IMR-90 (cell line): ENCODE results near the gene VPS11. TPM values are rescaled to one million over a fixed set of nuclear protein-coding genes. Genes with fewer than 3 reads are reported as not detected.

Source experiments
- ATAC-seq: fragments of 200-7000 bp; cut with Tn5 transposase; 2 replicates; pipeline ENCODE4 v1.9.1; 2020; ENCODE audit warnings: low read depth, mild to moderate bottlenecking, moderate library complexity
- BruUV-seq: library from RNA; stranded (reverse); fragments of 400-500 nt; replicated peaks from 2 replicates; lab custom pipeline; 2021; lab: Mats Ljungman, UMichigan
- CTCF ChIA-PET: fragments of 300-600 bp; formaldehyde crosslinking; extraction: SDS; loops from one replicate; lab custom pipeline; 2021; ENCODE audit warnings: antibody characterized with exemption; lab: Yijun Ruan, JAX
- POLR2A ChIA-PET: fragments of 300-600 bp; sonication (Branson Sonifier 250); formaldehyde crosslinking; loops from one replicate; lab custom pipeline; 2022; ENCODE audit warnings: antibody characterized with exemption; ENCODE audit not compliant: unreplicated experiment; lab: Charles Lee
- DNase-seq: peaks from one replicate; pipeline ENCODE4 v3.0.0; 2013
- H2AFZ ChIP-seq: replicated peaks from 2 replicates; pipeline ENCODE3; 2013; ENCODE audit warnings: low read length, mild to moderate bottlenecking; ENCODE audit not compliant: poor library complexity
- H2AK5ac ChIP-seq: 2 replicates; pipeline ENCODE4 v1.6.1; 2013; ENCODE audit warnings: low read depth, low read length, inconsistent platforms
- H2AK9ac ChIP-seq: replicated peaks from 2 replicates; pipeline ENCODE3; 2013; ENCODE audit warnings: mild to moderate bottlenecking, low read depth, low read length, moderate library complexity; ENCODE audit not compliant: poor library complexity
- H2BK120ac ChIP-seq: 2 replicates; pipeline ENCODE4 v1.6.1; 2013; ENCODE audit warnings: low read depth, low read length, inconsistent platforms
- H2BK15ac ChIP-seq: 3 replicates; pipeline ENCODE4 v1.6.1; 2013; ENCODE audit warnings: low read depth, low read length, inconsistent platforms
- H2BK20ac ChIP-seq: 2 replicates; pipeline ENCODE4 v1.6.1; 2013; ENCODE audit warnings: low read depth, mild to moderate bottlenecking, inconsistent platforms, low read length, moderate library complexity
- H2BK5ac ChIP-seq: 2 replicates; pipeline ENCODE4 v1.6.1; 2013; ENCODE audit warnings: mild to moderate bottlenecking, low read depth, low read length, inconsistent platforms; ENCODE audit not compliant: poor library complexity, severe bottlenecking
- H3K14ac ChIP-seq: replicated peaks from 2 replicates; pipeline ENCODE4 v1.6.1; 2013; ENCODE audit warnings: low read depth, low read length, inconsistent platforms
- H3K18ac ChIP-seq: 2 replicates; pipeline ENCODE4 v1.6.1; 2013; ENCODE audit warnings: low read depth, low read length, control low read depth
- H3K23ac ChIP-seq: 2 replicates; pipeline ENCODE4 v1.6.1; 2013; ENCODE audit warnings: low read depth, low read length, inconsistent platforms
- H3K27ac ChIP-seq: 2 replicates; pipeline ENCODE4 v1.5.1; 2013; ENCODE audit warnings: mild to moderate bottlenecking, control low read depth, low read length; ENCODE audit not compliant: insufficient read depth
- H3K27me3 ChIP-seq: 2 replicates; pipeline ENCODE4 v1.6.1; 2013; ENCODE audit warnings: low read length; ENCODE audit not compliant: control insufficient read depth, insufficient read depth
- H3K36me3 ChIP-seq: 2 replicates; pipeline ENCODE4 v1.6.1; 2013; ENCODE audit warnings: low read length, mixed read lengths; ENCODE audit not compliant: control insufficient read depth, insufficient read depth
- H3K4ac ChIP-seq: 2 replicates; pipeline ENCODE4 v1.6.1; 2013; ENCODE audit warnings: low read depth, low read length, inconsistent platforms
- H3K4me1 ChIP-seq: 2 replicates; pipeline ENCODE4 v1.6.1; 2013; ENCODE audit warnings: low read length, mixed read lengths; ENCODE audit not compliant: control insufficient read depth, insufficient read depth
- H3K4me2 ChIP-seq: 2 replicates; pipeline ENCODE4 v1.6.1; 2013; ENCODE audit warnings: low read depth, mild to moderate bottlenecking, control low read depth, low read length, moderate library complexity
- H3K4me3 ChIP-seq: 2 replicates; pipeline ENCODE4 v1.5.1; 2013; ENCODE audit warnings: low read depth, mild to moderate bottlenecking, control low read depth, low read length, moderate library complexity; ENCODE audit not compliant: insufficient read depth
- H3K56ac ChIP-seq: 2 replicates; pipeline ENCODE4 v1.6.1; 2013; ENCODE audit warnings: low read length, inconsistent platforms; ENCODE audit not compliant: insufficient read depth; ENCODE audit errors: extremely low read depth
- H3K79me1 ChIP-seq, 2 experiments: 2 replicates each; pipeline ENCODE4 v1.6.1; 2013; ENCODE audit warnings: low read length in 2 of 2, inconsistent platforms in 1 of 2, low read depth in 1 of 2
- H3K9ac ChIP-seq: 2 replicates; pipeline ENCODE4 v1.6.1; 2013; ENCODE audit warnings: low read depth, low read length, control low read depth
- H3K9me1 ChIP-seq: 2 replicates; pipeline ENCODE4 v1.6.1; 2013; ENCODE audit warnings: low read length, inconsistent platforms; ENCODE audit not compliant: insufficient read depth
- H3K9me3 ChIP-seq: 2 replicates; pipeline ENCODE4 v1.6.1; 2013; ENCODE audit warnings: low read length; ENCODE audit not compliant: control insufficient read depth, insufficient read depth
- H4K20me1 ChIP-seq: 2 replicates; pipeline ENCODE4 v1.6.1; 2013; ENCODE audit warnings: low read length, inconsistent platforms; ENCODE audit not compliant: insufficient read depth
- H4K5ac ChIP-seq: 2 replicates; pipeline ENCODE4 v1.6.1; 2013; ENCODE audit warnings: mild to moderate bottlenecking, low read depth, low read length, control low read depth
- H4K8ac ChIP-seq, 2 experiments: 2 replicates each; pipeline ENCODE4 v1.6.1; 2013; ENCODE audit warnings: low read depth in 2 of 2, low read length in 2 of 2, control low read depth in 1 of 2, inconsistent platforms in 1 of 2
- H4K91ac ChIP-seq: 2 replicates; pipeline ENCODE4 v1.6.1; 2013; ENCODE audit warnings: low read depth, low read length, inconsistent platforms; ENCODE audit not compliant: insufficient read depth
- BHLHE40 ChIP-seq: fragments of 150-350 bp; IDR thresholded peaks from 2 replicates; pipeline ENCODE4 v1.6.1; 2016; ENCODE audit warnings: mild to moderate bottlenecking, low read depth, low read length
- CEBPB ChIP-seq: IDR thresholded peaks from 2 replicates; pipeline ENCODE4 v1.6.1; 2012; ENCODE audit warnings: low read depth, low read length, improper control_type of control experiment
- CTCF ChIP-seq: conservative IDR thresholded peaks from 2 replicates; pipeline ENCODE4 v1.5.1; 2012; ENCODE audit warnings: mild to moderate bottlenecking, low read depth, low read length, improper control_type of control experiment
- FOS ChIP-seq: fragments of 150-350 bp; IDR thresholded peaks from 2 replicates; pipeline ENCODE4 v1.6.1; 2016; ENCODE audit warnings: low read depth, low read length
- MAFK ChIP-seq: IDR thresholded peaks from 2 replicates; pipeline ENCODE4 v1.6.1; 2012; ENCODE audit warnings: low read depth, low read length, improper control_type of control experiment
- MXI1 ChIP-seq: IDR thresholded peaks from 2 replicates; pipeline ENCODE4 v1.6.1; 2012; ENCODE audit warnings: low read depth, mild to moderate bottlenecking, low read length, moderate library complexity, borderline replicate concordance
- RCOR1 ChIP-seq: IDR thresholded peaks from 2 replicates; pipeline ENCODE4 v1.6.1; 2012; ENCODE audit warnings: mild to moderate bottlenecking, low read length, improper control_type of control experiment; ENCODE audit not compliant: insufficient replicate concordance
- SMC3 ChIP-seq: fragments of 150-350 bp; IDR thresholded peaks from 2 replicates; pipeline ENCODE4 v1.6.1; 2016; ENCODE audit warnings: low read depth, mild to moderate bottlenecking, antibody characterized with exemption, low read length, moderate library complexity
- WGBS, 2 experiments: methylation state at CpG; one replicate each; pipeline versions ENCODE4 v1.1.5 to v1.1.7; 2013; ENCODE audit warnings: missing lambda C conversion rate in 2 of 2; ENCODE audit not compliant: insufficient read length in 1 of 2; ENCODE audit errors: extremely low coverage in 2 of 2; 5-methylcytosine and 5-hydroxymethylcytosine counted together
- dilution Hi-C: fragments of 300-500 bp; cut with HindIII; formaldehyde crosslinking; loops from one replicate; pipeline ENCODE4 v1.14.3; 2018; ENCODE audit warnings: low sequenced_read_pairs; ENCODE audit not compliant: unreplicated experiment
- in situ Hi-C: fragments of 300-500 bp; cut with MboI; formaldehyde crosslinking; loops from 3 replicates; pipeline ENCODE4 v1.14.3; 2019; ENCODE audit warnings: low sequenced_read_pairs, inconsistent platforms, mixed read lengths
- intact Hi-C: fragments of 100-400 bp; cut with micrococcal nuclease; formaldehyde crosslinking; loops from 2 replicates; pipeline ENCODE4 v1.10.0; 2022
- polyA plus RNA-seq, 3 experiments: library from polyadenylated mRNA; depleted of rRNA; stranded (reverse); fragments of >200 nt; gene quantifications; 2 replicates each; pipeline ENCODE4 v1.2.3, GENCODE V29; 2012; ENCODE audit warnings: low replicate concordance in 1 of 3
- total RNA-seq: library from RNA; depleted of rRNA; stranded (reverse); fragments of >200 nt; gene quantifications from 2 replicates; pipeline ENCODE4 v1.2.3, GENCODE V29; 2012
- TF ChIP-seq, protein P1 (sequence below): fragments of 150-350 bp; IDR thresholded peaks from 2 replicates; pipeline ENCODE4 v1.6.1; 2017; ENCODE audit warnings: mild to moderate bottlenecking, antibody characterized with exemption, low read length, low read depth

The VPS11 gene
- total and polyA plus RNA-seq, 2 of the 4 experiments (the other 2 are of a cell fraction) = 19.7 to 30.5 TPM

GRCh38 chr11:119093942-119094815 is 26.6 kb downstream of the VPS11 start:
- Histone ChIP-seq H3K9me3 (no peaks in the 10 kb centered on the region), H3K4me3 (peak overlapping the region; percentile 57), H3K14ac (peak overlapping the region; percentile 72), H3K9ac (peak overlapping the region; percentile 89), H3K56ac (peak overlapping the region; percentile 54; the same call in 1 of the 2 replicates), H3K18ac (no peak overlapping the region), H2BK120ac (no peak overlapping the region), H3K4me1 (peaks cover 14% of the 10 kb centered on the region), H3K9me1 (peaks cover 10% of the 10 kb centered on the region; the same call in 1 of the 2 replicates), H4K5ac (0 out of 2 replicates have a peak overlapping the region, but pooled peaks have one; percentile 17), H2AK9ac (peak overlapping the region; percentile 93), H3K23ac (peak overlapping the region; percentile 88), H2BK20ac (no peak overlapping the region), H3K4me2 (peak overlapping the region; percentile 94), H2BK15ac (no peak overlapping the region), H3K27ac (peak overlapping the region; percentile 44), H4K91ac (no peak overlapping the region; the same call in 1 of the 2 replicates), H4K8ac (peak overlapping the region in 1 of 2 experiments; percentile 7; a peak in 1 of 4 replicates), H3K79me1 (peaks cover 3 to 45% of the 10 kb centered on the region in 2 experiments; a peak in 3 of 4 replicates), H2BK5ac (peak overlapping the region; percentile 56), H3K4ac (peak overlapping the region; percentile 66), H2AFZ (peak overlapping the region; percentile 80), H2AK5ac (peak overlapping the region; percentile 54), H3K36me3 (peaks cover 30% of the 10 kb centered on the region), H4K20me1 (peaks cover 25% of the 10 kb centered on the region), H3K27me3 (no peaks in the 10 kb centered on the region)
- intact Hi-C loops (loop anchor here (1.0 to 2.0 kb wide), 3 partner anchors 9 to 229 kb away; no protein-coding TSS in a partner anchor), in situ Hi-C loops (no loop called here), dilution Hi-C loops (no loop called here)
- TF ChIP-seq, protein P1, sequence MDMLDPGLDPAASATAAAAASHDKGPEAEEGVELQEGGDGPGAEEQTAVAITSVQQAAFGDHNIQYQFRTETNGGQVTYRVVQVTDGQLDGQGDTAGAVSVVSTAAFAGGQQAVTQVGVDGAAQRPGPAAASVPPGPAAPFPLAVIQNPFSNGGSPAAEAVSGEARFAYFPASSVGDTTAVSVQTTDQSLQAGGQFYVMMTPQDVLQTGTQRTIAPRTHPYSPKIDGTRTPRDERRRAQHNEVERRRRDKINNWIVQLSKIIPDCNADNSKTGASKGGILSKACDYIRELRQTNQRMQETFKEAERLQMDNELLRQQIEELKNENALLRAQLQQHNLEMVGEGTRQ = no peak
- no peak for TF ChIP-seq CEBPB
- TF ChIP-seq MXI1 = no peak
- TF ChIP-seq CTCF = no peak
- no peak for TF ChIP-seq MAFK
- TF ChIP-seq BHLHE40 = no peak
- TF ChIP-seq RCOR1 = no peak
- TF ChIP-seq FOS = no peak
- no peak for TF ChIP-seq SMC3
- CTCF ChIA-PET = interaction anchor here (1.0 kb wide), 1 partner anchor 242 kb away, joined by 3 read pairs; no protein-coding TSS in a partner anchor
- BruUV-seq = TSS peak; percentile 56
- DNase-seq (peak; percentile 38), ATAC-seq (peak; percentile 4)
- POLR2A ChIA-PET = interaction anchor here (0.6 to 1.1 kb wide), 5 partner anchors 9 to 1224 kb away, joined by 3 to 10 read pairs (median 4); partner anchors contain the start of gene HMBS
- 0% methylated on average over 22 of the region's 81 CpGs; no CpG with 5 or more reads in 1 of the 2 experiments for WGBS, 2 experiments
